SKM-1 treated with dmso at 0.1 percent for 144 hours (cell line): ENCODE data around the gene TMEM147.

ENCODE experiments used
- DNase-seq: peaks from one replicate; lab custom pipeline; 2025; ENCODE audit not compliant: unreplicated experiment; lab: John Stamatoyannopoulos, UW

TMEM147 gene

GRCh38 chr19:35519291-35519690 is 26.1 kb upstream of the TMEM147 start:
- no peak for DNase-seq

- DNase-seq = no peak
These were observed 24.2 kb upstream of the TMEM147 start for GRCh38 chr19:35521124-35521743.

GRCh38 chr19:35522745-35523327 is 22.6 kb upstream of the TMEM147 start:
- DNase-seq = no peak

- no peak for DNase-seq
These were observed 21.1 kb upstream of the TMEM147 start for GRCh38 chr19:35524181-35524837.

- DNase-seq = no peak
These were observed 19.6 kb upstream of the TMEM147 start for GRCh38 chr19:35525873-35526272.

GRCh38 chr19:35528218-35529038 is 17.0 kb upstream of the TMEM147 start, which contains the start of gene SBSN:
SBSN (minus strand) TSS chr19:35528311; CDS start chr19:35528281, 30 bp downstream.
- DNase-seq = no peak

GRCh38 chr19:35529241-35530218 is 15.9 kb upstream of the TMEM147 start:
- DNase-seq = no peak

- DNase-seq = no peak
These were observed 14.1 kb upstream of the TMEM147 start for GRCh38 chr19:35531291-35531690.

GRCh38 chr19:35533201-35533821 is 12.1 kb upstream of the TMEM147 start, which contains the start of gene GAPDHS:
GAPDHS (plus strand) TSS chr19:35533456; CDS start chr19:35533528, 72 bp downstream.
- no peak for DNase-seq

- no peak for DNase-seq
These were observed 11.5 kb upstream of the TMEM147 start for GRCh38 chr19:35533822-35534392.

- no peak for DNase-seq
These were observed 10.5 kb upstream of the TMEM147 start for GRCh38 chr19:35534803-35535480.

GRCh38 chr19:35539314-35539713 is 6.1 kb upstream of the TMEM147 start:
- DNase-seq = no peak

GRCh38 chr19:35539850-35540249 is 5.6 kb upstream of the TMEM147 start:
- no peak for DNase-seq

GRCh38 chr19:35540356-35540927 is 5.0 kb upstream of the TMEM147 start:
- no peak for DNase-seq

- no peak for DNase-seq
These were observed 3.2 kb upstream of the TMEM147 start for GRCh38 chr19:35542209-35542608.

- no peak for DNase-seq
These were observed 1.9 kb upstream of the TMEM147 start for GRCh38 chr19:35543280-35544109.

GRCh38 chr19:35544110-35544802 is 1.2 kb upstream of the TMEM147 start:
- no peak for DNase-seq
